Ramos (cell line): ENCODE data around the gene MAP3K10.

Experiments
- in situ Hi-C: fragments of 300-500 bp; cut with MboI; formaldehyde crosslinking; loops from one replicate; pipeline ENCODE4 v1.14.3; 2022; ENCODE audit warnings: low sequenced_read_pairs; ENCODE audit not compliant: unreplicated experiment

The MAP3K10 gene

DNA sequence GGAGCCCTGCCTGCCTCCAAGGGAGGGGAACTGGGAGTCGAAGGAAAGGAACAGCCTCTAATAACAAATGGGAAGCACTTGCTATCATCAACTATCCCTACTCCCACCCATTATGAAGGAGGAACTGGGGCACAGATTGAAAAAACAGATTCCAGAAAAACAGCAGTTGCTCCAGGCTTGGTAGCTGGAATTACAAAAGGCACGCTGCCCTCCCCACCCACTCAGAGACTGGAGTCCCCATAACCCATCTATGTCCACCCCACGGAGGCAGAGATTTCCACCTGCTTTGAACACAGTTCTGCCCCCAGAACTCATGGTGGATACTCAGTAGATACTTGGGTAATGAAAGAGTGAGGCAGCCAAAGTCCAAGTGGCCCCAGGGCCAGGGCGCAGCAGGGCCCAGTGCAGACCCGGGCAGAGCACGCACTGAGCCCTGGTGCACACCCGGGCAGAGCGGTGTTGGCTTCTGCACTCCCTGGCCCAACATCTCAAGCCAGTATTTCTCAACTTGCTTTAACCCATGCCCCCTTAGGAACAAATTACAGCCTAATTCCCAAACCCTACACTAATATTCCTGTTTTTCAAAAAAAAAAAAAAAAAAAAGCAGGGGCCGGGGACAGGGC lies 54.4 kb downstream of the MAP3K10 start:
- in situ Hi-C loops: no loop called here

DNA sequence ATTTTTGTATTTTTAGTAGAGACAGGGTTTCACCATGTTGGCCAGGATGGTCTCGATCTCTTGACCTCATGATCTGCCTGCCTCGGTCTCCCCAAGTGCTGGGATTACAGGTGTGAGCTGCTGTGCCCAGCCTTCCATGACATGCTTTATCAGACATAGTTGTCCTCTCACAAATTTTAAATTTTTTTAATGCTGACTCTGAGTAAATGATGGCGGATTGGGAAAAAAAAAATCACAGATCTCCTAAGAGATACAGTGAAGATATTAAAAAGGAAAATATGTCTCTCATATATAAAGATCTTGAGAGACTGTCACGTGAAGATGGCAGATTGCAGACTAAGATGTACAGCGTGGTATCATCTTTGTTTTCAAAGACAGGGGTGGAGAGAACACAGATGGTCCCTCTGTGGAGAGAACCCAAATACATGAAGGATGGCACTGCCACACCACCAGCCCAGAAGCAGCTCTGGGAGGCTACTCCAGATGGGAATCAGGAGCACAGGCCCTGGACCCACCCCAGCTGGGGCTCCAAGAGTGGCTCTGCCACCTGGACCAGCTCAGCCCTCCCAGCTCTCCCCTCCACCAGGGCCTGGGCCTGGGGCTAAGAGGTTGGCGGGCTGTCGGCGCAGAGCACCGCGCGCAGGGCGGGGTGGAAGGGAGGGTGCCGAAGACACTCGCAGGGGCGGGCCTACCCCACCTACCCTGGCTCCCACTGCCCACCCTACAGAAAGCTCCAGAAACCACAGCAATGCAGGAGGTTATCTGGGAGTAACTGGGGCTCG lies 55.3 kb downstream of the MAP3K10 start:
- in situ Hi-C loops: no loop called here

DNA sequence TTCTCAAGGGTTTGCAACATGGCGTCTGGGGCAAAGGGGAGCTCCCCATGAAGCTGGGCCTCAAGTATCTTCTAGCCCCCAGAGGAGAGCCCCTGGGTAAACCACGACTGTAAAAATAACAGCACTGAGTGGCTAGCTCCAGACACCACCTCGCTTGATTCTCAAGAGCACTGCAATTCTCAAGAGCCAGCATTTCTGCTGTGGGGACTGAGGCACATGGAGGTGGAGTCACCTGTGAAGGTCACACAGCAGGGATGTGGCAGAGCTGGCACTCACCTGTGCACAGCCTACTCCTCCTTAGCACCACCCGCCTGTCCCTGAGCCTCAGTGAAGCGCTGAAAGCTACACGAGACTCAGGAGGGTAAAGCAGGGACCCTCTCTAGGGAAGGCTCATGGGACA lies 56.0 kb downstream of the MAP3K10 start:
- in situ Hi-C loops: no loop called here

DNA sequence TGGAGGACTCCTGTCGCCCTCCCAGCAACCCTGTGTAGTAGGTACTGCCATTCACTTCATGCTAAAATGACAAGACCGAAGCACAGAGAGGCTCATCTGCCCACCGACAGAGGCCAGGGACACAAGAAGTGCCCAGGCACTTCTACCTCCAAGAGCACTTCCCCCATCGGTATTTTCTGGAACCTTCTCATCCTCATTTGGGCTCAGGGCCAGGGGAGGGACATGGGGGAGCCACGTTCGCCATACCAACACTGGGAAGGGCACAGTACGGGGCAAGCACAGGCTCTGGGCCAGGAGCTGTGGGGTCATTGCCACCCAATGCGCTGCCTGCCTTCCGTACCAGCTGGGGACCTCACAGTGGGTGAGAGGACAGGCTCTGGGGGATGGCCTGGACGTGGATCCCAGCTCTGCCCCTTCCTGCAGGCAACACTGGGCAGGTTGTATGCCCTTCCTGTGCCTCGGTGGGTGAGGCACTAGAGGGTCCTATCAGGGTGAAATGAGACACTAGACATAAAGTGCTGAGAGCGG lies 56.6 kb downstream of the MAP3K10 start:
- in situ Hi-C loops: no loop called here

DNA sequence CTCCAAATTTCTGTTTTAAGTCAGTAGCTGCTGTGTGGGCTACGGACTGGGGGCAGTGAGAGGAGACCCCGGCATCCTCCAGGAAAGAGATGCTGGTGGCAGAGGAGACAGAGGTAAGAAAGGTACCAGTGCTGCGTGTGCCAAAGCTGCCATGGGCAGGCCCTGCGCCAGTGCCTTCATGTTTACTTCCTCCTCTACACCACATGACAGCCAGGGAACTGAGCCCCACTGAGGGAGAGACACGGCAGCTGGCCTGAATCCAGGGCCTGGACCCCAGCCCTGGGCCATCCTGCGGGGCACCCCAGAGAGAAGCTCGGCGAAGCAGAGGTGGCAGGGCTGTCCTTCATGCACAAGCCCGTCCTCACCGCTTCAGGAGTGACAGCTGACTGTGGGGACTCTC lies 58.0 kb downstream of the MAP3K10 start:
- in situ Hi-C loops: no loop called here

DNA sequence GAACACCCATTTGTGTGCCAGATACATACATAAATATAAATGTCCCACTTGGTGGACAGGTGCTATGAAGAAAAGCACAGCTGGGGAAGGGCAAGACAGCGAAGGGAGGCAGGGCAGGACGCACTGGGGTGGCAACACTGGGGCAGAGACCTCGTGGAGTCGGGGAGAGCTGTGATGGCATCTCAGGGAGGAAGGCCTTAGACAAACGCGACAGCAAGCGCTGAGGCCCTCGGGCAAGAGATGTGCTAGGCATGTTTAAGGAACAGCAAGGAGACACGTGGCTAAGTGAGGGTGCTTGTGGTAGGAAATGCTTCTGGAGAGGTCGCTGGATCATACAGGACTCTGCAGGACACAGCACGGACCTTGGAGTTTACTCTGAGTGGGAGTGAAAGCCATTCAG lies 58.6 kb downstream of the MAP3K10 start:
- in situ Hi-C loops: no loop called here

DNA sequence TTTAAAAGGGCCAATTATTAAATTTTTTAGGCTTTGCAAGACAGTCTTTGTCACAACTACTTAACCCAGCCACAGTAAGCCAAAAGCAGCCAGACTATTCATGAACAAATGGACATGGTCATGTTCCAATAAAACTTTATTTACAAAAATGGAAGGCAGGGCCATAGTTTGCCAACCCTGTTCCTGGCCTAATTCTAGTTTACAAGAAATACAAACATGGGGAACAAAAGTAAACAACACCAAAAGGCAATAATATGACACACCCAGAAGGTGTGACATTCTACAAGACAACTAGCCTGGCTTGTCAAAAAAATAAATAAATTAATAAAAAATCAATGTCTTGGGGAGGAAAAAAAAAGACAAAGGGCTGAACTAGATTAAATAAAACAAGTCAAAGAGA lies 60.0 kb downstream of the MAP3K10 start:
- in situ Hi-C loops: no loop called here

DNA sequence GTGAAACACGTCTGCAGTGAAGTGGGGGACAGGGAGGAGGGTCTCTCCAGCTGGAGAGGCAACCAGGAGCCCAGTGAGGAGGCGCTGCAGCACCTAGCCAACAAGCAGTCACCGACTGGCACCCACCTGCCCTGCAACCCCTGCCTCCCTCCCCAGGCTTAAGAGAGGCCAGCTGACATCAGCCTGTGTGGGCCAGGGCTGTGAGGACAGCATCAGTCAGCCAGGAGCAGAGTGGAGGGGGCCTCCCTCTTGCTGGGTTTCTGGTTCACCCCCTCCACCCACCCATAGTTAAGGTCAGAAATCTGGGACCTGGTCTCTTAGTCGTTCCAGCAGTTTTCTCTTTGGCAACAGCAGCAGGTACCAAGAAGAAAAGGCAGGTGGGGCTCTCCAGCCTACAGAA lies 60.8 kb downstream of the MAP3K10 start:
- in situ Hi-C loops: no loop called here

DNA sequence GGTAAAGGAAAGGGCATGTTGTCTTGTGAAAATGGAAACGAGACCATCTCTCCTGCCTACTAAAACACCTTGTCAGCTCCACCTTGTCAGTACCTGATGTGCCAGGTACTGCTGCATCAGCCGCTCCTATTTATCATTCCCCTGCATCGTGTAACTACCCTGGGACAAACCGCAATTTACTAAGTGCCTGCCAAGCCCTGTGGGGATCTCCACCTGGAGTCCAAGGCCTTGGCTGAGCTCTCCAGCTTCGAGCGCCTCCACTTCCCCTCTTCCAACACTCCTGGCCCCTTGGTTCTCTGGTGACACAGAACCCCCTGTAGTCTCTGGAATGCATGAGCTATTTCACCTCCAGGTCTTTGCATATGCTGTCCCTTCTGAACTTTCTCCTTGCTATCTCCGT lies 61.2 kb downstream of the MAP3K10 start:
- in situ Hi-C loops: no loop called here

DNA sequence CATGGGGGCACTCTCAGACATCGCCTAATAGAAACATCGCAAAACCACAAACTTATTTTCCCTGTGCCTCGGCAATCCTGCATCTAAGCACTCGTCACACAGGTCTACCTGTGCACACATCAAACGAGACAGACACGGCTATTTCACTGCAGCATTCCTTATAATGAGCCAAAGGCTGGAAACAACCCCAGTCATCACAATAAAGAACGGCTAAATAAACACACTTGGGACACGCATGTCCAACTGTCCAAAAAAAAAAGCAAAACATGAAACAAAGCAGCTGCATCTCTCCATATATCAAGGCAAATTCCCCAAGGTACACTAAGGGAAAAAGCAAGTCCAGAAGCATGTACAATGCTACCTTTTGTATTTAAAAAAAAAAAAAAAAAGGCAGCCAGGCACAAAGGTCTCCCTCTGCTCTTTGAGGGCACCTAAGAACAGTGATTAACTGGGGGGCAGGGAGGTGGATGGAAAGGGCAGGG lies 62.4 kb downstream of the MAP3K10 start:
- in situ Hi-C loops: no loop called here

DNA sequence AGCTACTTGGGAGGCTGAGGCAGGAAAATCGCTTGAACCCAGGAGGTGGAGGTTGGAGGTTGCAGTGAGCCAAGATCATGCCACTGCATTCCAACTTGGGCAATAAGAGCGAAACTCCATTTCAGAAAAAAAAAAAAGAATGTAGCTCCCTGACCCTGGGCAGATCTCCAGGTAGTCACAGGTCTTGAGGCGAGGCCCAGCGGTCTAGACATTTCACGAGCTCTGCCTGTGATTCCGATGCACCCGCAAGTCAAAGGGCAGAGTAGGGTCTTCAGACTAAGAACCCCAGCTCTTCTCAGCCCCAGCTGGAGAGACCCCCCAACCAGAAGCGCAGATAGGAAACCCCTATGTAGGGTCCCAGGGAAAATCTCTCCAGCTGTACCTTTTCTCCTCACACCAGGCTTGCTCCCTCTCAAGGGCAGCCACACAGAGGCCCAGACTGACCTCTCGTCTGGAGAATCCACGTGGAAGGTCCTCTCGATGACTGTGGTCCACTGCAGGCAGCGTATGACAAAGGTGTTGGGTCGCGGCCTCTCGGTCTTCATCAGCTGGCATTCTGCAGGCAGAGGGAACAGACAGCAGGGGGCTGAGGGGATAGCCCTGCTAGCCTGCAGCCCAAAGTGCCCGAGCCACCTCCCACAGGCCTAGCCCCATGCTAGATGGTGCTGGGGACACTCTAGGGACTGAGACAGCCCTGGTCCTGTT lies 63.6 kb downstream of the MAP3K10 start:
- in situ Hi-C loops: no loop called here

DNA sequence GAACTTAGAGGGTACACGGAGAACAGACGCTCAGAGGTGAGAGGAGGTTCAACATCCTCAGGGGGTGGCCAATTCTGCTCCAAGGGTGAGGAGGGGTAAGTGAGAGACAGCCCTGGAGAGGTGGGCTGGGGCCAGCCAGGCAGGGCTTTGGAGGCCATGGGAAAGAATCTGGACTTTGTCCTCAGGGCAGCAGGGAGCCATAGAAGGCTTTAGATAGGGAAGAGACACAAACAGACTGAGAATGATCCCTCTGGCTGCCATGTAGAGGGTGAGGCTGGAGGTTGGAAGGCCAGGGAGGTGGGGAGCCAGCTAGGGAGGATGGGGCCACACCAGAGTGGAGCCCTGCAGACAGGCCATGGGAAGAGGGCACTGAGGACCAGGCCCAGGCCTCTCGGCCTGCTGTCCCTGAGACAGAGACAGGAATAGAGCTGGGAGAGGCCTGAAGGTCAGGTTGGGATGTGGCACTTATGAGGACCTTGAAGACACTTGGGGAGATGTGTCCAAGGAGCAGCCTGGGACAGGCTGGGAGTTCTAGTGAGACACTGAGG lies 64.5 kb downstream of the MAP3K10 start:
- in situ Hi-C loops: no loop called here

DNA sequence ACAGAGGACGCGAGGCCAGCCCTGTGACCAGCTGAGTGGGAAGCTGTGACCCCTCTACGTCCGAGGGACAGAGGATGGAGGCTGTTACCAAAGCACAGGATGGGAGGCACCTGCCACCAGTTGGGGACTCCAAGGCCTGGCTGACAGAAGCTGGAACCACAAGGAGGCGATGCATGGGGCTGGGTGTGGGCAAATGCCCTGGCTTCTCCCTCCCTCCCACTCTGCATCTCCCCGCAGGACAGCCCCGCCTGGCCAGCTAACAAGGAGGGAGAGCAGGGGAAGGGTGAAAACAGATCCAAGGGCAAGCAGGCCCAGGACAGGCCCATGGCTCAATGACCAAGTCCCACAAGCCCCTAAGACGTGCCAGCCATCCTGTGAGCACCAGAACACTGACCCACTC lies 65.3 kb downstream of the MAP3K10 start:
- in situ Hi-C loops: no loop called here

DNA sequence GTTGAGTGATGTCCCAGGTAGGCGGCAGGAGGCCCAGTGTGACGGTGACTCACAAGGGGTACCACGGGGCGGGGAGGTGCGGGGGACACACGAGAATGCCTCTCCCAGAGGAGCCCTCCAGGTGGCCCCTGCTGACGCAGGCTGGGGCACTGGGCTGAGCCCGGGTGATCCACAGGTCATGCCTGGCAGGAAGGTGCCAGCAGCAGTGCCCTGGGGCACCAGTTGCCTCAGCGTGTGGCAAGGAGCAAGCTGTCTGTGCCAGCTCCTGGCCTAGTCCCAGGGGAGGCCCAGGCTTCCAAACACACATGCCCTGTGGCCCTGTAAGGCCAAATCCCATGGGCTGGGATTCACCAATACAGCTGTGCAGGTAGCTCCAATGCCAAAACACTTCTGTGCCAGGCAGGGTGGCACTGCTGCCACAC lies 65.9 kb downstream of the MAP3K10 start:
- in situ Hi-C loops: no loop called here

DNA sequence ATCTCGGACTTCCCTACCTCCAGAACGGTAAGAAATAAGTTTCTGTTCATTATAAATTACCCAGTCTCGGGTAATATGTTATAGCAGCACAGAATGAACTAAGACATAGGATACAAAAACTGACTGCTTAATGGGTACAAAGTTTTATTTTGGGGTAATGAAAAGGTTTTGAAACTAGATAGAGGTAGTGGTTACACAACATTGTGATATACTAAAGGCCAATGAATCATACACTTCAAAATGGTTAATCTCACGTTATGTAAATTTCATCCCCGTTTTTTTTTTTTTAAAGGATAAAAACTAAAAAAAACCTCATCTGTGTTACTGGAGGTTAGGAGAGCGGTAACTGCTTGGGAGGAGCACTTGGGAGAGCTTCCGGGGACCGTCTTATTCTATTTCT lies 70.4 kb downstream of the MAP3K10 start:
- in situ Hi-C loops: no loop called here

DNA sequence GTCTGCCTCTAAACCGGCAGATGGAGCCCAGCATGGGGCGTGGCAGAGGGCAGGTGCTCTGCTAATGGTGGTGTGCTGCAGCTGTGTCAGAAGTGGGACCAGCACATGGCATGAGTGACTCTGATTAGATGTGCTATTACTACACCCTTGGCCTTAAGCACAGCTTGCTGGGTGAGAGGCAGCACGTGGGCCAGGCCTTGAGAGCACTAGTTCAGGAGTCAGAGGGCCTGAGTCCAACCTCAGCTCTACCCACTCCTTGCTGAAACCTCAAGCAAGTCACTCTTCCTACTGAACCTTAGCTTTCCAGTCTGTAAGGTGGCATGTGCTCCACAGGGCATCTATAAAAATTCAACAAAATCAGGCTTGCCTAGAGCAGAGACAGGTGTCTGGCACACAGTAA lies 71.2 kb downstream of the MAP3K10 start:
- in situ Hi-C loops: no loop called here

DNA sequence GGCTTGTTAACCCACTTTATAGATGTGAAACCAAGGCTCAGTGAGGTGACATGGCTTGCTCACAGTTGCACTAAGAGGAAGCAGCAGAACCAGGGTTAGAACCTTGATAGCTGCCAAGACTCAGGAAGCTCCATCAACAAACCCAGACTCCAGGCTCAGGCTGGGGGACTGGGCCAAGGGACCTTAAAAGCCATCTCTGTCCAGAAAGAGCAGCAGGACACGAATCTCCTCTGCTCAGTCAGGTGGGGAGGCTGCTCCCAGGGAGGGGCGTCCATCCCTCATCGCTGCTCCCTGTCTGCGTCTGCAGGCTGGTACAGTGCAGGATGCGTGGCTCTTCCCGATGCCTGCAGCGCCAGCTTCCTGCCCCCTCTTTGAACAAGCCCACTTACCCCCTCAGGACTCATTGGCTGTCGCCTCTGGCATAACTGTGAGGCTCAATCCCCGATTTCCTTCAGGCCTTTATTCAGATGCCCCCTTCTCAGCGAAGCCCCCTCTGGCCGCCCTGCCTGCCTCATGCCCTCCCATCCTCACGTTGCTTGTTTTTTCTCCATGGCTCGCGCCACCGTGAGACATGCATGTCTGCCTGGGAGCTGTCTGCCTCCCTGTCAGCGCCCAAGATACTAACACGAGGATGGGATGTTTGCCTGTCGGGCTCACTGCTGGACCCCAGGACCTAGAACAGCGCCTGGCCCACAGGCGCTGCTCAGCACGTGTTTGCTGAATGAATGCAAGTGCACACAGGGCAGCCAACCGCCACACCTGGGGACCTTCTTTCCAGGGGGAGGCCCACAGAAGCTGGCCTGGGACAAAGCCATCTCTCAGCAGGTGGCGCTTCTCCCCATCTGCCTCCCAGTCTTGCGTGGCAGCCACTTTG lies 72.5 kb downstream of the MAP3K10 start:
- in situ Hi-C loops: no loop called here

DNA sequence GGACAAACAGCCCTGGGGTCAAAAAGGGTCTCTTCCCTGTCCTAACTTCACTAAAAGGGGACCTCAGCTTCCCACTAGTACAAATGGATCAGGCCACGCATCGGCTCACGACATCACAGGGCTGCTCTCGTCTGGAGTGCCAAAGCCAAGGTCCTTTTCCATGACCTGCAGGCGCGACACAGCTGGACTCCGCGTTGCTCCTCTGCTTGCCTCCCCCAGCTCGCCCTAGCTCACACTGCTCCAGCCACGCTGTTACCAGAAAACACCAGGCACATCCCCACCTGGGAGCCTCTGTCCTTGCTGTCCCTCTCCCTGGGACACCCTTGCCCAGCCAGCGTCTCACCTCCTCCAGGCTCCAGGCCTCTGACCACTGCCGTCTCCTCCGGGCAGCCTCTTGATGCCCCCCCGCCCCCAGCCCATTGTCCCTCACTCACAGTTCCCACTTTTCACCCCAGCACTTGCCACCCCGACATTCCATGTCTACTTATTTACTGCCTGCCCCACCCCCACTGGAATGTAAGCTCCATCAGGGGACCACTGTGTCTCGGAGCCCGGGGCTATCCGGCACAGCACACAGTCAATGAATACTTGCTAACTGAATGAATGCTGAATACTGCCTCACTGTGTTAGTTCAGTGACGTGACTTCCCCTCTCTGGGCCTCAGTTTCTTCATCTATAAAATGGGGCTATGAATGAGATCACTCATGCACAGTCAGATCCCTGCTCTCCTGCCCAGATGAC lies 73.3 kb downstream of the MAP3K10 start:
- in situ Hi-C loops: no loop called here
